ENCODE results near the gene PAN3.

Gene PAN3

DNA sequence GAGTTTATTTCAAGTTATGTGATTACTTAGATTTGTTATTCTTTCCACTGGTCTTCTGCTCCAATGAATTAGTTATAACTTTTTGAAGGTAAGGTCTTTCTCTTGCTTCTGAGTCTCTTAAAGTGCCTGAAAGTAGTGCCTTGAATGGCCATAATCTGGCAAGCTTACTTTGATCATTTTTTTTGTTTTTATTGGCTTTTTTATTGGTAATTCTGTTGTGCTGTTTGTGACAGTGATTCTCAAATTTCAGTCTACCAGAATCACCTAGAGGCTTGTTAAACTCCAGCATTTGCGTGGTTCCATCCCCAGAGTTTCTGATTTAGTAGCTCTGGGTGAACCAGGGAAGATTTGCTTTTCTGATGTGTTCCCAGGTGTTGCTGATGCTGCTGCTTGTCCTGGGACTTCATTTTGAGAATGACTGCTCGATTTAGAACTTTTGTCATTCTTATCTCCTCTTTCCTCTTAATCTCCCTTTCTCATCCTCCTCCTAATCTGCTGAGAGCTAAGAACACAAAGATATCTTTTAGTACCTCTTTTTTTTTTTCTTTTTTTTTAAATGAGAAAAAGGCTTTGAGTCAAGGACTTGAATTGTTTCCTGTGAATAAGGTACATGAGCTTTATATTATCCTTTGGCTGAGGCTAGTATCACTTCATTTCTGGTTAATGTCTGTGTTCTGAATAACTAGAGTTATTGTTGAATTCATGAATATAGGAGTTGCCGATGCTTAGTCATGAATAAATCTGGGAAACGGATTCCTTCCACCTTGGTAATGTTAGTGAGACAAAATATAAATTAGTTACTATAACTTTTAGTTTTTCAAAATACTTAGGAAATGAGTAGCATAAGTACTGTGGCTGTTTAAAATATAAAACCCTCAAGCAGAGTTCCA lies 91.4 kb downstream of the PAN3 start:
- no peak for DNase-seq

DNA sequence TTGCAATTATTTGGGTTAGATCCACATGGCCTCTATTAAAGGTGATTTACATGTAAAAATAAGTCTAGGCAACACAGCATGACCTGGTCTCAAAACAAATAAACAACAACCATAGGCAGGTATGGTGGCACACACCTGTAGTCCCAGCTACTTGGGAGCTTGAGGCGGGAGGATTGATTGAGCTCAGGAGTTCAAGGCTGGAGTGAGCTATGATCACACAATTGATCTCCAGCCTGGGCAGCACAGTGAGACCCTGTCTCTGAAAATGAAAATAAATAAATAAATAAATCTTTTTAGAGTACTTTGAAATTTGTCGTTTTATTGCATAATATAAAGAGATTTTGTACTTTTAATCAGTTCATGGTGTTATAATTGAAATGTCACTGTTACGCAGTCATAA lies 93.3 kb downstream of the PAN3 start:
- DNase-seq = no peak

GRCh38 chr13:28237944-28238343 lies 99.6 kb downstream of the PAN3 start:
- DNase-seq = no peak

DNA sequence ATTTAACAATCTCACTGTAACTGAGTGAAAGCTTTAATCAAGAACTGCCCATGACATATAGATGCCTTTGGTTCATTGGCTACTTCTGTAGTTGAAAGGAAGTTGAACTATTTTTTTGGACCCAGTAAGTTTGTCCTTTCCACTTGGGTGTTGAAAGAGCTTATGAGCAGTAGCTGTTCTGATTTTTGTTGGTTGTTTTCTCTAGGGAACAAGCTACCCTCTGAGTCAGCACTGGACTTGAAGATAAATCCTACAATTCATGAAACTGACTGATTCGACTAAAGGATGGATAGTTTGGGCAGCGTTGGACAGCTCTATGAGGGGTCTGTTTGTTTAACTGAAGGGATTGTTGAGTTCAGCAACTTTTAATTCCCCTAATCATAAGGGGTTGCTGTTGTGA lies 101.0 kb downstream of the PAN3 start:
- DNase-seq = no peak

GRCh38 chr13:28245465-28245864 lies 107.1 kb downstream of the PAN3 start:
- DNase-seq = no peak

GRCh38 chr13:28246891-28247290 lies 108.5 kb downstream of the PAN3 start:
- DNase-seq = no peak

GRCh38 chr13:28248080-28248479 lies 109.7 kb downstream of the PAN3 start:
- no peak for DNase-seq

GRCh38 chr13:28250542-28250941 lies 112.2 kb downstream of the PAN3 start:
- no peak for DNase-seq

- DNase-seq = no peak
Measured at GRCh38 chr13:28251466-28251865, 113.1 kb downstream of the PAN3 start.

DNA sequence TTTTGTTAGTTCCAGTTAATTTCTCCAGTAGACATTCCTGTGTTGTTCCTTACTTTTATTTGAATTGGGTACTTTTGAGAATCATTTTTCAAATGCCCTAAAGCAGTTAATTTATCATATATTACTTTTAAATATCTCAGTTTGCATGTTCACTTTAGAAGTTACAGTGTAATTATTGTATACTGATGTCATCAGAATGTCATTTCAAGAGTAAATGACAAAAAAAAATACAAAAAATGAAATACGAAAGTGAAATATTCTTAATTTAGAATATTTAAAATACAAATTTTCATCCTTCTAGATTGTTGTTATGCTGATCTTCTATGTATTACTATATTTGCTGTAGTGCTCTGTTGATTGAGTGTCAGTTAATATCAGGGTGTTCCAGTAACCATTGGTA lies 114.2 kb downstream of the PAN3 start:
- no peak for DNase-seq

DNA sequence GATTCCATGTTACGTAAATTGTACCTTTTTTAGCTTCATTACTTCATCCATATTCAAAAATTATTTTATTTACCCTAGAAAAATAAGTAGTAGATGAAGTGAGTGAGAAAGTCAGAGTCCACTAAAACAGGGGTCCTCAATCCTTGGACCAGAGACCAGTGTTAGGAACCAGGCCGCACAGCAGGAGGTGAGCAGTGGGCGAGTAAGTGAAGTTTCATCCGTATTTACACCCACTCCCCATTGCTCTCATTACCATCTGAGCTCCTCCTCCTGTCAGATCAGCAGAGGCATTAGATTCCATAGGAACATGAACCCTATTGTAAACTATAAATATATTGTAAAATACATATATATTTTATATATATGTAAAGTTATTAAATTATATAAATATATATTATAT lies 119.0 kb downstream of the PAN3 start:
- DNase-seq = no peak

GRCh38 chr13:28258417-28258816 lies 120.1 kb downstream of the PAN3 start:
- DNase-seq = no peak

- DNase-seq = no peak
Measured at GRCh38 chr13:28267497-28267896, 129.2 kb downstream of the PAN3 start.

DNA sequence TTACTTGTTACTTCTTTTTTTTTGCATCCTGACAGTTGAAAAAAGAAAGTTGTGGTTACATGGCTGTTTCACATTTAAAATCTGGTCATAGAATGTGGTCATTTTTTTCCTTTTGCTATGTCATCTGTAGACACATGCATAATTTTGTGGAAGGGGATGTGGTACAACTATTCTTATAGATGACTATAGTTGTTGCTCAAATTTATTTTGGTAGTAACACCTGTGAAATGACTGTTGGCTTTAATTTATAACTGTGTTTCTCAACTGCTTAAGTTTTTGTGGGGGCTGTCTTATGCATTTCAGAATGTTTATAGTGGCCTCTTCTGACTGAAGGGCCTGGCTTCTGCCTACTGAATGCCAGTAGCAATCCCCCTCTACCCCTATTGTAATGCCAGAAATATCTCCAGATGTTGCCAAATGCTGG lies 130.5 kb downstream of the PAN3 start:
- no peak for DNase-seq

GRCh38 chr13:28271056-28271840 lies 132.9 kb downstream of the PAN3 start:
- no peak for DNase-seq

DNA sequence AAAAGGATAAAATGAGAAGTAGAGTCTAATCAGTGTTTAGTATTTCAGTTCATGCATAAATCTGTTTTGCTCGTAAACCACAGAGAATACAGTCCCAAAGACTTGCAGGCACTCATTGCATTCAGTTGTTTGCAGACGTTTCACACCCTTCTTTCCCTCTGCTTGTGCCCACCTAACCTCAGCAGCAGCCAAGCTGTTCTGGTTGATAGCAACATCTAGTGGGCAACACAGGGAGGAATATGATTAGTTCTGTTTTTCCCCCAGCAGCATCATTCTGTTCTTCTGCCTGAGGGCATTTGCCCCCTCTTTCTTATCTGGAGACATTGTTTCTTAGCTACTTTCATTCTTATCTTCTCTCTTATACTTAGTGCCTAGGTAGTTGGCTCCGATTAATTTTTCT lies 135.6 kb downstream of the PAN3 start:
- no peak for DNase-seq

DNA sequence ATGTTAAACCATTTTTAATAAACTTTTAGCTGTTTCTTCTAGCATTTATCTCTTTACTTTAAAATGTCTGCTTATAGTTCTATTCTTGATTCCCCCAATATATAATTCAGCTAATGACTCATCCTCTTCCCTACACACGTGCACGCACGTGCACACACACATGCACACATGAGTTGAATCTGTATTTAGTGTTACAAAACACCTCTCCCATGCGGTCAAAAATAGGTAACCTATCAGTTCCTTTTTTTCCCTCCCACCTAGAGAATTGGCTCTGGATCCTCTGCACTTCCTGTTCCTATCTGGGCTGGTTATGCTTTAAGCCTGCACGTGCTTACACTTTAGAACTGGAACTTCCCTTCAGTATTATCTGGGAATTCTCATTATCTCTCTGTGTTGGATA lies 144.1 kb downstream of the PAN3 start:
- DNase-seq = no peak

GRCh38 chr13:28283600-28283999 lies 145.3 kb downstream of the PAN3 start:
- DNase-seq = no peak

- no peak for DNase-seq
Measured at GRCh38 chr13:28286263-28286662, 147.9 kb downstream of the PAN3 start.

DNA sequence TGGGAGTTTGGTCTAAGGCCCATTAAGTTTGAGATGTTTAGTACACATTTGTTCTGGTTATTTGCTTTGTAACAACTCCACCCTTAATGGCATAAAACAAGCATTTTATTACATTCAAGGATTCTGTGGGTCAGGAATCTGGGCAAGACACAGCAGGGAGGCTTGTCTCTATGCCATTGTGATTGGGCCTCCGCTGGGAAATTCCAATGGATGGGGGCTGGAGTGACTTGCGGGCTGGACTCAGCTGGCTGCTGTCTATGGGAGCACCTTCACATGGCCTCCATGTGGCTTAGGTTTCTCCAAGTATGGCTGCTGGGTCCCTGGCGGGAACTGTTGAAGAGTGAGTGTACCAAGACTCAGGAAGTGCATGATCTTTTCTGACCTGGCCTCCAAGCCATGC lies 159.0 kb downstream of the PAN3 start:
- DNase-seq = no peak

- no peak for DNase-seq
Measured at GRCh38 chr13:28299916-28300315, 161.6 kb downstream of the PAN3 start.

GRCh38 chr13:28301839-28302238 lies 163.5 kb downstream of the PAN3 start:
- DNase-seq = no peak

GRCh38 chr13:28306325-28306724 lies 168.0 kb downstream of the PAN3 start:
- DNase-seq = no peak

GRCh38 chr13:28313579-28313978 lies 175.2 kb downstream of the PAN3 start:
- no peak for DNase-seq

Data from NCI-H1092 (cell line).